SK-N-MC (cell line): Measurements from ENCODE around the gene EFCAB8.

Experiments used
- EZH2 ChIP-seq: fragments of 200-600 bp; sonication (generic); IDR thresholded peaks from one replicate; pipeline ENCODE4 v1.6.1; 2017; ENCODE audit warnings: antibody characterized with exemption
- POLR2AphosphoS5 ChIP-seq: IDR thresholded peaks from 2 replicates; pipeline ENCODE4 v1.6.1; 2012; ENCODE audit warnings: mild to moderate bottlenecking, low read depth, low read length, borderline replicate concordance

GRCh38 chr20:32841632-32842031 is 17.1 kb upstream of the EFCAB8 start:
- no peak for TF ChIP-seq EZH2
- no peak for TF ChIP-seq POLR2AphosphoS5
